ENCODE data around the gene ISL1.

DNA sequence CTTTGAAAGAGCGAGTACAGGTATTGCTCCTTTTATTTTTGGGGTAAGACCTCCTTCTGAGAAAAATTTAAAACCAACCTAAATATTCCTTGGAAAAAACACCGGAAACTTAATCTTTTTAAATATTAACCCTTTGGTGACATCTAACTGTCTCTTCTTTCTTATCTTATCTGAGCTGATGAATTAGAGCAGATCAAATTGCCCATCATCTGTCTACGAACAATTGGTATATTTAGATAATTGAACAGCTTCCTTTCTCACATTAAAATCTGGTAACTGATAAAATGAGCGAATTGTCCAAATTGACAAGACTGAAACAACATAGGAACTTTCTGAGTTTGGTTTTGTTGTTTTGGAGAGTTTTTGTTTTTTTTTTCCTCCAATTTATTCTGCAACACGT is 2.0 kb downstream of the ISL1 start:
- no peak for TF ChIP-seq ZNF556 (CRISPR knock-in tag; IDR thresholded peaks at IDR 0.05; ENCODE audit: borderline replicate concordance)
- TF ChIP-seq, protein P1, sequence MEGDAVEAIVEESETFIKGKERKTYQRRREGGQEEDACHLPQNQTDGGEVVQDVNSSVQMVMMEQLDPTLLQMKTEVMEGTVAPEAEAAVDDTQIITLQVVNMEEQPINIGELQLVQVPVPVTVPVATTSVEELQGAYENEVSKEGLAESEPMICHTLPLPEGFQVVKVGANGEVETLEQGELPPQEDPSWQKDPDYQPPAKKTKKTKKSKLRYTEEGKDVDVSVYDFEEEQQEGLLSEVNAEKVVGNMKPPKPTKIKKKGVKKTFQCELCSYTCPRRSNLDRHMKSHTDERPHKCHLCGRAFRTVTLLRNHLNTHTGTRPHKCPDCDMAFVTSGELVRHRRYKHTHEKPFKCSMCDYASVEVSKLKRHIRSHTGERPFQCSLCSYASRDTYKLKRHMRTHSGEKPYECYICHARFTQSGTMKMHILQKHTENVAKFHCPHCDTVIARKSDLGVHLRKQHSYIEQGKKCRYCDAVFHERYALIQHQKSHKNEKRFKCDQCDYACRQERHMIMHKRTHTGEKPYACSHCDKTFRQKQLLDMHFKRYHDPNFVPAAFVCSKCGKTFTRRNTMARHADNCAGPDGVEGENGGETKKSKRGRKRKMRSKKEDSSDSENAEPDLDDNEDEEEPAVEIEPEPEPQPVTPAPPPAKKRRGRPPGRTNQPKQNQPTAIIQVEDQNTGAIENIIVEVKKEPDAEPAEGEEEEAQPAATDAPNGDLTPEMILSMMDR (CRISPR knock-in tag; IDR thresholded peaks at IDR 0.05): no peak
